HepG2 (cell line): Measurements from ENCODE around the gene SNED1. TPM values are rescaled to one million over a fixed set of nuclear protein-coding genes. Genes with fewer than 3 reads are reported as not detected.

Experiments
- CHD4 ChIP-seq: fragments of 200-600 bp; sonication (generic); IDR thresholded peaks from 2 replicates; pipeline ENCODE4 v1.7.0; 2017; ENCODE audit warnings: mild to moderate bottlenecking, low read length, borderline replicate concordance
- FOXK2 ChIP-seq: fragments of 450-650 bp; IDR thresholded peaks from 2 replicates; pipeline ENCODE4 v1.6.1; 2016
- NONO ChIP-seq, 2 experiments: fragments of 450-650 bp in 1 of 2; sonication (generic) in 1 of 2; formaldehyde crosslinking in 1 of 2; IDR thresholded peaks in 1 of 2; conservative IDR thresholded peaks in 1 of 2; 2 replicates each; pipeline versions ENCODE4 v1.6.1 to v1.8.0; 2017 to 2022; ENCODE audit warnings: mild to moderate bottlenecking in 1 of 2, missing genetic modification reagents in 1 of 2, moderate library complexity in 1 of 2
- U2AF1 ChIP-seq: fragments of 200-400 bp; formaldehyde crosslinking; optimal IDR thresholded peaks from 2 replicates; pipeline ENCODE3; 2017; ENCODE audit warnings: mild to moderate bottlenecking, low read depth, low read length
- ZNF10 ChIP-seq: sonication (generic); formaldehyde crosslinking; IDR thresholded peaks from 2 replicates; pipeline ENCODE4 v1.4.0; 2020; ENCODE audit warnings: mild to moderate bottlenecking, low read depth, missing genetic modification reagents, borderline replicate concordance
- ZNF577 ChIP-seq: sonication (generic); formaldehyde crosslinking; IDR thresholded peaks from 2 replicates; pipeline ENCODE4 v1.4.0; 2020; ENCODE audit warnings: mild to moderate bottlenecking, low read depth, missing genetic modification reagents, borderline replicate concordance
- polyA plus RNA-seq, 8 experiments: library from polyadenylated mRNA; depleted of rRNA in 3 of 8; stranded (reverse) in 7 of 8; unstranded in 1 of 8; fragments of >200 nt; fragmentation: Illumina TruSeq in 4 of 8; extraction: Trizol in 4 of 8; gene quantifications; 2 replicates each; pipeline versions ENCODE4 v1.2.1 to v1.2.3, GENCODE V29; 2011 to 2016; ENCODE audit warnings: low read depth in 4 of 8, missing spikeins in 1 of 8, mixed read lengths in 1 of 8; ENCODE audit not compliant: insufficient read depth in 1 of 8
- total RNA-seq, 5 experiments: library from RNA; depleted of rRNA; stranded (reverse); fragments of >200 nt; fragmentation: Illumina TruSeq; extraction: Trizol; gene quantifications; 2 replicates each; pipeline ENCODE4 v1.2.3, GENCODE V29; 2016; ENCODE audit warnings: low read depth in 1 of 5
- TF ChIP-seq, protein P1 (sequence below): sonication (generic); formaldehyde crosslinking; IDR thresholded peaks from 2 replicates; pipeline ENCODE4 v1.5.1; 2020; ENCODE audit warnings: mild to moderate bottlenecking, missing genetic modification reagents, moderate library complexity
- TF ChIP-seq, protein P2 (sequence below): sonication (generic); formaldehyde crosslinking; IDR thresholded peaks from 2 replicates; pipeline ENCODE4 v1.9.0; 2021; ENCODE audit warnings: missing genetic modification reagents, mild to moderate bottlenecking, borderline replicate concordance
- TF ChIP-seq, protein P3 (sequence below): sonication (generic); formaldehyde crosslinking; IDR thresholded peaks from 2 replicates; pipeline ENCODE4 v1.5.0; 2020; ENCODE audit warnings: missing genetic modification reagents
- TF ChIP-seq, protein P4 (sequence below): IDR thresholded peaks from 2 replicates; pipeline ENCODE4 v1.6.1; 2016; ENCODE audit warnings: mild to moderate bottlenecking, missing biosample characterization, missing genetic modification reagents
- TF ChIP-seq, protein P5 (sequence below): sonication (generic); formaldehyde crosslinking; IDR thresholded peaks from 2 replicates; pipeline ENCODE4 v1.4.0; 2020; ENCODE audit warnings: mild to moderate bottlenecking, missing genetic modification reagents
- TF ChIP-seq, protein P6 (sequence below): sonication (generic); formaldehyde crosslinking; IDR thresholded peaks from 2 replicates; pipeline ENCODE4 v1.5.1; 2020; ENCODE audit warnings: missing genetic modification reagents, mild to moderate bottlenecking, borderline replicate concordance

Gene SNED1
- total and polyA plus RNA-seq, 2 of the 13 experiments (the other 11 are each of a cell fraction or from before 2014, with no cell fraction given) = 0.15 to 0.65 TPM

DNA sequence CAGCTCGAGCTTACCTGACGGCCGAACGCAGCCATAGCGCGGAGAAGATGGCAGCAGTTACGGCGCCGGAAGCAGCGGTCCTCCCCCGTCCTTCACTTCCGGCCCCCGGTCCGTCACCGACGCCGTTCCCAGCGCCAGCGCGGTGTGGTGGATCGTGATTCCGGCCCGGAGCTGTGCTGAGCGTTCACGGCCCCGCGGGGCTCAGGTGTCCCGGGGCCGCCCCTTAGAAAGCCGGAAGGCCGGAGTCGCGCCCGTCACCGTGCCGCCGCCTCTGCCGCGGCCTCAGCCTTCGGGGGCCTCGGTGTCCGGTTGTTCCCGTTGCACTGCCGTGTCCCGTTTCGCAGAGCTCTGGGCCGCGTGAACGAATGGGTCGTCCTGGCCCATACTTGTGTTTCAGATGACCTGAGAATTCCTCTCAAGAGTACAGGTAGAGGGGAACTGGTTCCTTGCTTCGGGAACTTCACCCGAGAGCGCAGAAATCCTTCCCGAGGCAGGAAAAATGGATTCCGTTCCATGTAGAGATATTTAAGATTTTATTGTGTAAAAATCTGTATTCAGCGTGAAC, 103.9 kb downstream of the SNED1 start, which contains the start of gene MTERF4 (continued):
- no peak for TF ChIP-seq NONO (IDR thresholded peaks at IDR 0.05)
- peak; percentile 100 for TF ChIP-seq NONO (CRISPR knock-in tag; conservative IDR thresholded peaks at IDR 0.05)
- TF ChIP-seq, protein P1, sequence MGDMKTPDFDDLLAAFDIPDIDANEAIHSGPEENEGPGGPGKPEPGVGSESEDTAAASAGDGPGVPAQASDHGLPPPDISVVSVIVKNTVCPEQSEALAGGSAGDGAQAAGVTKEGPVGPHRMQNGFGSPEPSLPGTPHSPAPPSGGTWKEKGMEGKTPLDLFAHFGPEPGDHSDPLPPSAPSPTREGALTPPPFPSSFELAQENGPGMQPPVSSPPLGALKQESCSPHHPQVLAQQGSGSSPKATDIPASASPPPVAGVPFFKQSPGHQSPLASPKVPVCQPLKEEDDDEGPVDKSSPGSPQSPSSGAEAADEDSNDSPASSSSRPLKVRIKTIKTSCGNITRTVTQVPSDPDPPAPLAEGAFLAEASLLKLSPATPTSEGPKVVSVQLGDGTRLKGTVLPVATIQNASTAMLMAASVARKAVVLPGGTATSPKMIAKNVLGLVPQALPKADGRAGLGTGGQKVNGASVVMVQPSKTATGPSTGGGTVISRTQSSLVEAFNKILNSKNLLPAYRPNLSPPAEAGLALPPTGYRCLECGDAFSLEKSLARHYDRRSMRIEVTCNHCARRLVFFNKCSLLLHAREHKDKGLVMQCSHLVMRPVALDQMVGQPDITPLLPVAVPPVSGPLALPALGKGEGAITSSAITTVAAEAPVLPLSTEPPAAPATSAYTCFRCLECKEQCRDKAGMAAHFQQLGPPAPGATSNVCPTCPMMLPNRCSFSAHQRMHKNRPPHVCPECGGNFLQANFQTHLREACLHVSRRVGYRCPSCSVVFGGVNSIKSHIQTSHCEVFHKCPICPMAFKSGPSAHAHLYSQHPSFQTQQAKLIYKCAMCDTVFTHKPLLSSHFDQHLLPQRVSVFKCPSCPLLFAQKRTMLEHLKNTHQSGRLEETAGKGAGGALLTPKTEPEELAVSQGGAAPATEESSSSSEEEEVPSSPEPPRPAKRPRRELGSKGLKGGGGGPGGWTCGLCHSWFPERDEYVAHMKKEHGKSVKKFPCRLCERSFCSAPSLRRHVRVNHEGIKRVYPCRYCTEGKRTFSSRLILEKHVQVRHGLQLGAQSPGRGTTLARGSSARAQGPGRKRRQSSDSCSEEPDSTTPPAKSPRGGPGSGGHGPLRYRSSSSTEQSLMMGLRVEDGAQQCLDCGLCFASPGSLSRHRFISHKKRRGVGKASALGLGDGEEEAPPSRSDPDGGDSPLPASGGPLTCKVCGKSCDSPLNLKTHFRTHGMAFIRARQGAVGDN (CRISPR knock-in tag) = peak; percentile 97
- no peak for TF ChIP-seq ZNF10
- TF ChIP-seq, protein P2, sequence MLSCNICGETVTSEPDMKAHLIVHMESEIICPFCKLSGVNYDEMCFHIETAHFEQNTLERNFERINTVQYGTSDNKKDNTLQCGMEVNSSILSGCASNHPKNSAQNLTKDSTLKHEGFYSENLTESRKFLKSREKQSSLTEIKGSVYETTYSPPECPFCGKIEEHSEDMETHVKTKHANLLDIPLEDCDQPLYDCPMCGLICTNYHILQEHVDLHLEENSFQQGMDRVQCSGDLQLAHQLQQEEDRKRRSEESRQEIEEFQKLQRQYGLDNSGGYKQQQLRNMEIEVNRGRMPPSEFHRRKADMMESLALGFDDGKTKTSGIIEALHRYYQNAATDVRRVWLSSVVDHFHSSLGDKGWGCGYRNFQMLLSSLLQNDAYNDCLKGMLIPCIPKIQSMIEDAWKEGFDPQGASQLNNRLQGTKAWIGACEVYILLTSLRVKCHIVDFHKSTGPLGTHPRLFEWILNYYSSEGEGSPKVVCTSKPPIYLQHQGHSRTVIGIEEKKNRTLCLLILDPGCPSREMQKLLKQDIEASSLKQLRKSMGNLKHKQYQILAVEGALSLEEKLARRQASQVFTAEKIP (CRISPR knock-in tag) = no peak
- TF ChIP-seq ZNF577 (CRISPR knock-in tag) = no peak
- TF ChIP-seq, protein P3, sequence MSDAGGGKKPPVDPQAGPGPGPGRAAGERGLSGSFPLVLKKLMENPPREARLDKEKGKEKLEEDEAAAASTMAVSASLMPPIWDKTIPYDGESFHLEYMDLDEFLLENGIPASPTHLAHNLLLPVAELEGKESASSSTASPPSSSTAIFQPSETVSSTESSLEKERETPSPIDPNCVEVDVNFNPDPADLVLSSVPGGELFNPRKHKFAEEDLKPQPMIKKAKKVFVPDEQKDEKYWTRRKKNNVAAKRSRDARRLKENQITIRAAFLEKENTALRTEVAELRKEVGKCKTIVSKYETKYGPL (CRISPR knock-in tag) = peak; percentile 54; the same call in 1 of the 2 replicates
- peak; percentile 97 for TF ChIP-seq U2AF1
- TF ChIP-seq, protein P4, sequence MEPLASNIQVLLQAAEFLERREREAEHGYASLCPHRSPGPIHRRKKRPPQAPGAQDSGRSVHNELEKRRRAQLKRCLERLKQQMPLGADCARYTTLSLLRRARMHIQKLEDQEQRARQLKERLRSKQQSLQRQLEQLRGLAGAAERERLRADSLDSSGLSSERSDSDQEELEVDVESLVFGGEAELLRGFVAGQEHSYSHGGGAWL = peak; percentile 98
- TF ChIP-seq CHD4 = no peak
- TF ChIP-seq, protein P5, sequence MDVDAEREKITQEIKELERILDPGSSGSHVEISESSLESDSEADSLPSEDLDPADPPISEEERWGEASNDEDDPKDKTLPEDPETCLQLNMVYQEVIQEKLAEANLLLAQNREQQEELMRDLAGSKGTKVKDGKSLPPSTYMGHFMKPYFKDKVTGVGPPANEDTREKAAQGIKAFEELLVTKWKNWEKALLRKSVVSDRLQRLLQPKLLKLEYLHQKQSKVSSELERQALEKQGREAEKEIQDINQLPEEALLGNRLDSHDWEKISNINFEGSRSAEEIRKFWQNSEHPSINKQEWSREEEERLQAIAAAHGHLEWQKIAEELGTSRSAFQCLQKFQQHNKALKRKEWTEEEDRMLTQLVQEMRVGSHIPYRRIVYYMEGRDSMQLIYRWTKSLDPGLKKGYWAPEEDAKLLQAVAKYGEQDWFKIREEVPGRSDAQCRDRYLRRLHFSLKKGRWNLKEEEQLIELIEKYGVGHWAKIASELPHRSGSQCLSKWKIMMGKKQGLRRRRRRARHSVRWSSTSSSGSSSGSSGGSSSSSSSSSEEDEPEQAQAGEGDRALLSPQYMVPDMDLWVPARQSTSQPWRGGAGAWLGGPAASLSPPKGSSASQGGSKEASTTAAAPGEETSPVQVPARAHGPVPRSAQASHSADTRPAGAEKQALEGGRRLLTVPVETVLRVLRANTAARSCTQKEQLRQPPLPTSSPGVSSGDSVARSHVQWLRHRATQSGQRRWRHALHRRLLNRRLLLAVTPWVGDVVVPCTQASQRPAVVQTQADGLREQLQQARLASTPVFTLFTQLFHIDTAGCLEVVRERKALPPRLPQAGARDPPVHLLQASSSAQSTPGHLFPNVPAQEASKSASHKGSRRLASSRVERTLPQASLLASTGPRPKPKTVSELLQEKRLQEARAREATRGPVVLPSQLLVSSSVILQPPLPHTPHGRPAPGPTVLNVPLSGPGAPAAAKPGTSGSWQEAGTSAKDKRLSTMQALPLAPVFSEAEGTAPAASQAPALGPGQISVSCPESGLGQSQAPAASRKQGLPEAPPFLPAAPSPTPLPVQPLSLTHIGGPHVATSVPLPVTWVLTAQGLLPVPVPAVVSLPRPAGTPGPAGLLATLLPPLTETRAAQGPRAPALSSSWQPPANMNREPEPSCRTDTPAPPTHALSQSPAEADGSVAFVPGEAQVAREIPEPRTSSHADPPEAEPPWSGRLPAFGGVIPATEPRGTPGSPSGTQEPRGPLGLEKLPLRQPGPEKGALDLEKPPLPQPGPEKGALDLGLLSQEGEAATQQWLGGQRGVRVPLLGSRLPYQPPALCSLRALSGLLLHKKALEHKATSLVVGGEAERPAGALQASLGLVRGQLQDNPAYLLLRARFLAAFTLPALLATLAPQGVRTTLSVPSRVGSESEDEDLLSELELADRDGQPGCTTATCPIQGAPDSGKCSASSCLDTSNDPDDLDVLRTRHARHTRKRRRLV (CRISPR knock-in tag) = peak; percentile 94
- TF ChIP-seq FOXK2 = no peak
- TF ChIP-seq, protein P6, sequence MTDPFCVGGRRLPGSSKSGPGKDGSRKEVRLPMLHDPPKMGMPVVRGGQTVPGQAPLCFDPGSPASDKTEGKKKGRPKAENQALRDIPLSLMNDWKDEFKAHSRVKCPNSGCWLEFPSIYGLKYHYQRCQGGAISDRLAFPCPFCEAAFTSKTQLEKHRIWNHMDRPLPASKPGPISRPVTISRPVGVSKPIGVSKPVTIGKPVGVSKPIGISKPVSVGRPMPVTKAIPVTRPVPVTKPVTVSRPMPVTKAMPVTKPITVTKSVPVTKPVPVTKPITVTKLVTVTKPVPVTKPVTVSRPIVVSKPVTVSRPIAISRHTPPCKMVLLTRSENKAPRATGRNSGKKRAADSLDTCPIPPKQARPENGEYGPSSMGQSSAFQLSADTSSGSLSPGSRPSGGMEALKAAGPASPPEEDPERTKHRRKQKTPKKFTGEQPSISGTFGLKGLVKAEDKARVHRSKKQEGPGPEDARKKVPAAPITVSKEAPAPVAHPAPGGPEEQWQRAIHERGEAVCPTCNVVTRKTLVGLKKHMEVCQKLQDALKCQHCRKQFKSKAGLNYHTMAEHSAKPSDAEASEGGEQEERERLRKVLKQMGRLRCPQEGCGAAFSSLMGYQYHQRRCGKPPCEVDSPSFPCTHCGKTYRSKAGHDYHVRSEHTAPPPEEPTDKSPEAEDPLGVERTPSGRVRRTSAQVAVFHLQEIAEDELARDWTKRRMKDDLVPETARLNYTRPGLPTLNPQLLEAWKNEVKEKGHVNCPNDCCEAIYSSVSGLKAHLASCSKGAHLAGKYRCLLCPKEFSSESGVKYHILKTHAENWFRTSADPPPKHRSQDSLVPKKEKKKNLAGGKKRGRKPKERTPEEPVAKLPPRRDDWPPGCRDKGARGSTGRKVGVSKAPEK (CRISPR knock-in tag) = peak; percentile 100
